GM18909 (cell line): Measurements from ENCODE around the gene KIAA0232.
"Not testable (repeated sequence)": the region's sequence is repeated elsewhere in the genome, so short reads cannot be mapped to it uniquely, and the experiment has no call there.

Experiments
- ATAC-seq: cut with Tn5 transposase; IDR thresholded peaks from one replicate; pipeline ENCODE4 v1.9.1; 2021; ENCODE audit warnings: mild to moderate bottlenecking; ENCODE audit not compliant: unreplicated experiment, poor library complexity

KIAA0232 gene

DNA sequence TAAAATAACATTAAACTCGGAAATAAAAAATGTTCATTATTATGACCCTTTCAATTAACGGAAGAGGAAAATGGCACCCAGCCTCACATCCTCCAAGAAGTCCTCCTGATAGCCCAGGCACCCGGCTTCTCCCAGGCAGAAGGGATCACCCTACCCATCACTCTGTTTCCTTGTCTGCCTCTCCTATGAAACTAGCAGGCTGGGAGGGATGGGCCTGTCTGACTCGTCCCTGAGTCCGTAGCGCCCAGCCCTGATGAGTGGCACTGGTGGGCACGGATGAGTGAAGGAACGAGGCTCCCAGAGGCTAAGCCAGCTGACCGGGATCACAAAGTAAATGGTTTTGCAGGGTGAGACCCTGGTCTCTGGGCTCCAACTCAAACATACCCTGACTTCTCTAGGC, 28.6 kb upstream of the KIAA0232 start:
- no peak for ATAC-seq

DNA sequence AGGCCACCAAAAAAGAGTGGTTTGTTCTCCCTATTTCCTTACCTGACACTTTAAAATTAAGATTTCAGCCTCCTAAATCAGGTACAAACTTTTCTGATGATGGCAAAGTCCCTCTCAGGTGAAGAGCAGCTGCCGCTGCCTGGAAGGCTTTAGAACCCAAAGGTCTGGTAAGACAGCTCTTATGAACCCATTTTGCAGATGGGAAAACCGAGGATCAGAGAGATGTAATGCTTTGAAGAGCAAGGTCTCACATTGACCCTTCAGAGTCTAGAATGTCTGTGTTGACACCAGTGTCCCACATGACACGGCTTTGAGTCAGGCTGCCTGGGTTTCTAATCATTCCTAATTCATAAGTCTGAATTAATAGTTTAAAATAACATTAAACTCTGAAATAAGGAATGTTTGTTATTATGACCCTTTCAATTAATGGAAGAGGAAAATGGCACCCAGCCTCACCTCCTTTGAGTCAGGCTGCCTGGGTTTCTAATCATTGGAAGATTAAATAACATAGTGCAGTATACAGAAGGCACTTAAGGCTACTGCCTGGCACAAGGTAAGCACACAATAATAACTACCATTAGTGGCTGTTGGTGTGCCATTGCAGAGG, 27.9 kb upstream of the KIAA0232 start:
- no peak for ATAC-seq

DNA sequence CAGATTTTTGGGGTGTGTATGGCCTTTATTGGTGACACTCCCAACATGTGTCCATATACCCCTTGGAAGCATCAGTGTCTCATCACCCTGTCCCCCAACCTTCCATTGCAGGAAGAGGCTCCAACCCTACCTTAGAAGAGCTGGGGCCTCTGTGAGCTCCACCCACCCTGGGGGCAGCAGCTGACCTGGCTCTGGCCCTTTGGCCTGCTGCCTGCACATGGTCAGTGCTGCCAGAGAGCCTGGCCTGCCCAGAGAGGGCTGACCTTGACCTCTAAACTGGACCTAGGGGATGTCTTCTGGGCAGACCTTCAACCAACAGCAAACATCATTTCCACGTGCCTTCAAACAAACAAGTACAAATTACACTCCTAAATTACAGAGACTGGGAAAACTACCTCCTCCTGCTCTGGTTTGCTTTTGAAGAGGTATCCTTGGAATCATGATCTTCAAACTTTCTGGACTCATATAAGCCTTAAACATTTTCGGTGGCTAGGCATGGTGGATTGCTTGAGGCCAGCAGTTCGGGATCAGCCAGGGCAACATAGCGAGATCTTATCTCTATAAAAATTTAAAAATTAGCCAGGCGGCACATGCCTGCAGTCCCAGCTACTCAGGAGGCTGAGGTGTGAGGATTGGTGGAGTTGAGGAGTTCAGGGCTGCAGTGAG, 27.3 kb upstream of the KIAA0232 start:
- ATAC-seq, result no peak

DNA sequence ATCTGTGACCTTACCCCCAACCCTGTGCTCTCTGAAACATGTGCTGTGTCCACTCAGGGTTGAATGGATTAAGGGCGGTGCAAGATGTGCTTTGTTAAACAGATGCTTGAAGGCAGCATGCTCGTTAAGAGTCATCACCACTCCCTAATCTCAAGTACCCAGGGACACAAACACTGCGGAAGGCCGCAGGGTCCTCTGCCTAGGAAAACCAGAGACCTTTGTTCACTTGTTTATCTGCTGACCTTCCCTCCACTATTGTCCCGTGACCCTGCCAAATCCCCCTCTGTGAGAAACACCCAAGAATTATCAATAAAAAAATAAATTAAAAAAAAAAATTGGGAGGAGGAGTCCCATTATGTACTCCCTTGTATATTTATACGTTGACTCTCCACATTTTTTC, 26.2 kb upstream of the KIAA0232 start:
- not testable (repeated sequence) for ATAC-seq

DNA sequence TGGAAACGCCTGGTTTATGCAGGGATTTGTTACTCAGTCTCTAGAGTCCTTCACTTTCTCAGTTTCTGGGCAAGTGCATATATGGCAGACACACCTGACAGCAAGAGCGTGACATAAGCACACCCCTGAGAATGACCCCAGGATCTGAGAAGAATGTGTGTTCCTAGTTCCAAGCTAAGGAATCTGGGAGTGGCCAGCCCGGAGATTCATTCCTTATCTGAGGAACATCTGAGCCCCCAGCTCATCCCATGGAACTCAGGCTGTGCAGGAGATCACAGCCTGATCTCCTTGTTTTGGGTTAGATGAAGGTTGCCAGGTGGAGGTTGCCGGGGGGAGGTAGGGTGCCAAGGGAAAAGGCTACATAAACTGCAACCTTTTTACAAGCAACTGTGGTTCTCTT, 23.8 kb upstream of the KIAA0232 start:
- no peak for ATAC-seq

DNA sequence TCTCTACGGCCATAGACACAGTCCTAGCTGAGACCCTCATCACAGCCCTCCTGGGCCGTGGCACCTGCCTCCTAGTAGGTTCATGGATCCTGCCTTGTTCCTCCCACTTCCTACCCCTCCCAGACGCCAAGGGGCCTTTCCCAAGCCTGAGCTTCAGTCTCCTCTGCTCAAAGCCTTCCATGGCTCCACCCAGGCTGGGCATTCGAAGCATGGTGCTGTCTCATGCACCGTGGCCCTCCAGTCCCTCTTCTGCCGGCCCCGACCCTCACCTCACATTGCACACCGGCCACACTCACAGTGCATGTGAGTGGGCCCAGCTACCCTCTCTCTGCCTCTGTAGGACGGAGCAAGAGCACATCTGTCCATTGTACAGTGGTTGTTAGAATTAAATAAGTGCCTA, 21.7 kb upstream of the KIAA0232 start:
- no peak for ATAC-seq

DNA sequence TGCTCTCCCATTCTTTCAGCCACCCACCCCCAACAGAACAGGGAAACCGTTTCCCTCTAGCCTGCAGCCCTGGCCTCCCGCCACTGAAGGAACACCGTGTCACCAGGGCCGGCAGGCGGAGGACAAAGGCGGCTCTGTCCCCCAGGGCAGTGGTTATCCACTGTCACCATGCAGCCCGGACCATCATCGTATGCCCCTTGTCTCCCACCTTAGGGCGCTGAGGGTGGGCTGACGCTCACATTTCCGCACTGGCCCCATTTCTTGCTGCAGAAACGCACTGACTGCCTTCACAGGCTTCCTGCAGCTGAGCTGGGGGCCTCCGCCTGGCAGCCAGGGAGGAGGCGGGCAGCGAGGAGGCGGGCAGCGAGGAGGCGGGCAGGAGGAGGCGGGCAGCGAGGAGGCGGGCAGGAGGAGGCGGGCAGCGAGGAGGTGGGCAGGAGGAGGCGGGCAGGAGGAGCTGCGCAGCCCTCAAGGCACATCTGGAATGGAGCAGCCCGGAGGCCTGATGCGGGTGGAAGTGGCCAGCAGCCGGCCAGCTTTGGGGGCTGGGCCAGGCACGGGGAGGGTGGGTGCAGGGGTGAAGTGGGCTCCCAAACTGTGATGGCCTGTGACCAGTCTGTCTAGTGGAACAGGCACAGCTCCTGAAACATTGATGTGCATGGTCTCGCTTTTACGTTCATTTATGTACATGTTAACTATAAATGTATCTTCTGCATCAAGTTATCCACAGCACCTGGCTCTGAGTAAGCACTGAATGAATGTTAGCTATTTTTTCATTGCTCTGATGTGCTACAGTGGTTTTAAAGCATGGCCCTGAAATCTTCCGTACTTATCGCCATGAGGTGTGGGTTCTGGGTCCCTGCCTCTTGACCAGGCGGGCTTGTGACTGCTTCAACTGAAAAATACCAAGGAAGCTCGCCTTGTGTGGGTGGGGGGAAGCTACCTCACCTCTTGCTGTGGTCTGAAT, 20.6 kb upstream of the KIAA0232 start:
- no peak for ATAC-seq

DNA sequence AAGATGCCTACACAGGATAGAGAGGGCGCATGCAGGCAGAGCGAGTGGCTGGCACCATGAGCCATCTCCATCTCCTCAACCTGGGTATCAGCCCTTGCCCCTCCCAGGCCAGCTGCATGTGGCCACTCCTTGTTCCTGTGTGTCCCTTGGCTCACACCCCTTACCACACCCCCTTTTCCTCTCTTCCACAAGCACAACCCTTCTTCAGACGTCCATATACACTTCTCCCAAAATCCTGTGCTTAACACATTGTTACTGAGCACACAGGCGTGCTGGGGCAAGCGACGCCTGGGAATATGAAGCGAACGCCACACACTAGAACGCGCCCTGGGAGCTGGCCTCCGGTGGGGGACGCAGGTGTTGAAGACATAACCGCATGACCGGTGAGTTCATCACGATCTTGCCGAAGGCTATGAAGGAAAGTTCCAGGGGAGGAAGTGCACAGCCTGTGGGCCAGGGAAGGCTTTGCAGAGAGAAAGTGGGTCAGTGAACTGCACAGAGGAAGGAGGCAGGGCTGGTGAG, 19.1 kb upstream of the KIAA0232 start:
- no peak for ATAC-seq

DNA sequence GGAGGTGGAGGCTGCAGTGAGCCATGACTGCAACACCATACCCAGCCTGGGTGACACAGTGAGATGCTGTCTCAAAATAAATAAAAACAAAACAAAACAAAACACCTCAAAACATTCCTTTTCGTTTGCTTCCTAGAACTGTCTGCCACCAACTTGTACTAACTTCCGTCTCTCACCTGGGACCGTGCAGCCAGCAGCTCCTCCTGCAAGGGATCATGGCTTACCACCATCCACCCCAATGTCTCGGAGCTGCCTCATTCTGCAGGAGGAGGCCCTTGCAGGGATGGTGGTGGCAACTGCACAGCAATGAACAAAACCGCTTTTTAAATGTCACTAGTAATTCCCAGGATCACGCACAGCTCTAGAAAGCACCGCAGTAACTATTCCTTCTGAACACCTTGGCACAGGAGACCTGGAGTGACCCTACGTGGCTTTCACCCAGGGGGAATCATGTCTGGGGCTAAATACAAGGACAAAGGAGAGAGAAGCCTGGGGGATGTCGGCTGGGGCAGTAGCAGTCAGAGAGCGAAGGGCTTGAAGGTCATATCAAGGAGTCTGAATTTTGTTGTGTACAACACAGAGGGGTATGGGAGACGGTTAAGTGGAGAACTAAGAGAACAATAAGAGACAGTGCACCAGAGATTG, 17.4 kb upstream of the KIAA0232 start:
- ATAC-seq, result no peak

DNA sequence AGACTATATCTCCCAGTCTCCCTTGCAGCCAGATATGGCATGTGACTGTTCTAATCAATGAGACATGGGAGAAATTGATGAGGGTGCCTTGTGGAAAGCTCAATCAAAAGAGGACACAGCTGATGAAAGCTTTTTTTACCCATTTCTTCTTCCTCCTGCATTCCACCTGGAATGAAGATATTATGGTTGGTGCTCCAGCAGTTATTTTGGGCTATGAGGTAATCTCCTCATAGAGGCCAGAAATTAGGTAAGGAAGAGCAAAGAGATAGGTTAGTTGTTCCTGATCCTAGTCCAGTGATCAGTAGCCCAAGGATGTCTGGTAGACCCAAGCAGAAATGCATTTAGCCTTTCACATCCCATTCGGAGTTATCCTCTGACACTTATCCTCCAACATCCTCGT, 16.8 kb upstream of the KIAA0232 start:
- no peak for ATAC-seq

DNA sequence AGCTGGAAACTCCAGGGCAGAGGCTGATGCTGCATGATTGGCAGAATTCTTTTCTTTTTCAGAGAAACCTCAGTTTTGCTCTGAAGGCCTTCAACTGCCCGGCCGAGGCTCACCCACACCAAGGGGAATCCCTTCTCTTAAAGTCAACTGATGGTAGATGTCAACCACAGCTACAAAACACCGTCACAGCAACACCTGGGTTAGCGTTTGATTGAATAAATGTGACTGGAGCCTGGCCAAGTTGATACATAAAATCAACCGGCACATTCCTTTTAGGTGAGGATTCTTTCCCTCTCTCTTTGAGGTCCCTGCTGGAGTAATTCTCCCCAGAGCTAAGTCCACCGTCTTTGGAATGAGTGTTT, 15.2 kb upstream of the KIAA0232 start:
- ATAC-seq, result no peak

DNA sequence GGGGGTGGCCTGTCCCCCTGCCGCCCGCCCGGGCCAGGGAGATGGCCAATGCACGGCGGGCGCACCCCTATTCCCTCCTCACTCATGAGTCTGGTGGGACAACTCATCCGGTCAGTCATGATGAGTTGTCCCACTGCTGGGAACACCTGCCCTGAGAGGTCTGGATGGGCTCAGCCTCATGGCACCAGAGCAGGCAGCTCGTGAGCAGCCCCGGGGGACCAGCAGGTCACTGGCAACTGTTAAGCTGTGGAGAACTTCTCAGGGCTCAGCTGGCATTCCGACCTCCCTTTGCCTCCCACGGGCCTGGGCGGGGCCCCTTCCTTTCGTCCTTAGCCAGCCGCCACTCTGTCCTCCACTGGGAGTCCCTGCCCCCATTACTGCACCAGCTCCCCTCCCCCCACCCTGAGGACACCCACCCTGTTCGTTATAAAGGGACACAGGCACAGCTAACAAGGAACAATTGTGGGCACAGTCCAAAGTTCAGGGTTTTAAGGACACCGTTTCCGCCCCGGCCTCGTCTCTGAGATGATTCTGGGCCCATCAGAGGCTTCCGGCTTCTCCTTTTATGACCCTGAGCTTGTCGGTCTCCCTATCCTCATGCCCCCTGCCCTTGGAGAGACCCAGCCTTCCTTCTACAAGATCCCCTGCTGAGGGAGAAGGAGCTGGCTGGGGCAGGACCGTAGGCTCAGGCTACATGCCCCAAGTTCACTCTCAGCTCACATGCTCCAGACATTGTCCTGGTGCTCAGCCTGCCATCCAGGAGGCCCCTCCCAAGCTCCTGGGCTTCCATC, 14.6 kb upstream of the KIAA0232 start:
- ATAC-seq, result no peak

DNA sequence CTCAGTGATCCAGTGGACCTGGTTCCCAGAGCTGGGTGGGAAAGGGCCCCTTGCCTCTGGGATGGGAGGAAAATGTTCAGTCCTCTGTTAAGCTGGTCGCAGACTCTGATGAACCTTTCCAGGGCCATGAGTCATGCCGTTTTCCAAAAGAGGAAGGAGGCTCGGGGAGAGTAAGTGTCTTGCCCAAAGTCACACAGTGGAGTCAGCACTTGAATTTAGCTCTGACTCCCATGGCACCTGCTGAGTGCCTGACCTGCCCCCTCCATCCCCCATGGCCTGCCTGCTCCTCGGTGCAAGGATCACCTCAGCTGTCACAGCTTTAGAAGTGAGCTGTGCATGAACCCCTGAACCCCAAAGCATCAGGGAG, 14.0 kb upstream of the KIAA0232 start:
- no peak for ATAC-seq

DNA sequence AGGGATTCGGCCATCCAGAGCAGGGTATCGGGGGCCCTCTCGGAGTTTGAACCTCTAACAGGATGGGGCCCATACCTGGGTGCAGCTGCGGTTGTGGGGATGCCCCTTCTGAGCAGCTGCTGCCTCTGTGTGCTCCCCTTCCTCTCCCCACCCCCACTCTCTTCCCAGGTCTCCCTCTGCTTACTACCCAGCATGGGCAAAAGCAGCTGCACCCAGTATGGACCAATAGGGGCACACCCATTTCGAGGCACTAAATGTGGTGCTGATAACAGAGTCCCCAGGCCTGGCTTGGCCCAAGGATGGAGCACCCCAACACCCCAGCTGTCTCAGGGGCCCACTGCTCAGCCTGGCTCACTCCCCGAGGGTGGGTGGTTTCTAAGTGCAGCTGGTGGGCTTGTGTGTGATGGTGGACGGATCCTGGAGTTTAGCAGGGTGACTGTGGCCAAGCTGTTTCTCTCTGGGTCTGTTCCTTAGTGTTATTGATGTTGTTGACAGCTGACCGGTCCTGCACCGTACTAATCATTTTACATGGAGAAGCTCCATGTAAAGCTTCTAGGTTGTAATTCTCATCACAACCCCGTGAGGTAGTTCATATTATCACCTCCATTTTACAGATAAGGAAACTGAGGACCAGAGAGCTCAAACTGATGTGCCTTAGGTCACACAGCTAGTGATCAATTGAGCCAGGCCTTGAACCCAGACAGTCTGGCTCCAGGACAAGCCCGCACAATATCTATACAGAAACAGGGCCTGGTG, 13.1 kb upstream of the KIAA0232 start:
- no peak for ATAC-seq

DNA sequence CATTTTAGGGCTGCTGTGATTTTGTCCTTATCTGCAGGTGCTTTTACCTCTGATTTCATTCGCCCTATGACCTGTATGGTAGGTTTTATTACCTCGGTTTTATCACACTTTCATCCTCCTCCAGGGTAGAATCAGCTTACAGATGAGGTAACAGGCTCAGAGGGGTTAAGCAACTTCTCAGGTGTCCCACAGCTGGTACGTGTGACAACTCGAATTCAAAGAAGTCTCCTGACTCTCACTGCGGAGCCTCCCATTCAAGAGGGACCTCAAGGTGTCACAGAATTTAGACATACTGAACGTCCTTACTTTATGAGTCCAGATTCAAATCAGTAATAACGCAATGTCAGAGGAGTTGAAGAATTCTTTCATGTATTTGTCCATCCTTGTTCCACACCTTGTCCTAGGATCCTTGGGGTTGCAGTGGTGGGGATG, 12.5 kb upstream of the KIAA0232 start:
- no peak for ATAC-seq

DNA sequence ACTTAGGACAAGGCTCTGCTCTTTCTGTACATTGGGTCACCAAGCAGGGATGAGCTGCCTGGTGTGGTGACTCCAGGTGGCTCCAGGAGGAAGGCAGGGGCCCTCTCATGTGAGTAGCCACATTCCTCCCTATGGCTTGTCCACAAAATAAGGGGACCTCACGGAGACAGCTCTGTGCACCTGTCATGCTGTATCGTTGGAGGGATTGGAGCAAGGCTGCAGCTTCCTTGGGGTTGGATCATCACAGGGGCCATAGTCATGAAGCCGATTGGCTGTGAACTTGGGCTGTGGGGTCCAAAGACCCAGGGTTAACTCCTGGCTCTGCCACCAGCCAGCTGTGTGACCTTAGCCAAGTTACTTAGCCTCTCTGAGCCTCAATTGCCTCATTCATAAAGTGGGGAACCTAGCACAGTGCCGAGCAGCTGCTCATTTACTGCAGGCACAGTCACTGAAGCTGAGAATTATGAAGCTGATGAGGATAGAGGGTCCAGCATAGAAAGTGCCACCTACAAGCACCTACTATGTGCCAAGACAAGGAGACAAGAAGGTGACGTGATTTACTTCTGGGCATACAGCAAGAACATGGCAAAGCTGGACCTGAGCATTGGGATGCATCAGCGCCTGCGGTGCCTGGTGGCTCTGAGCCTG, 11.8 kb upstream of the KIAA0232 start:
- ATAC-seq, result no peak

DNA sequence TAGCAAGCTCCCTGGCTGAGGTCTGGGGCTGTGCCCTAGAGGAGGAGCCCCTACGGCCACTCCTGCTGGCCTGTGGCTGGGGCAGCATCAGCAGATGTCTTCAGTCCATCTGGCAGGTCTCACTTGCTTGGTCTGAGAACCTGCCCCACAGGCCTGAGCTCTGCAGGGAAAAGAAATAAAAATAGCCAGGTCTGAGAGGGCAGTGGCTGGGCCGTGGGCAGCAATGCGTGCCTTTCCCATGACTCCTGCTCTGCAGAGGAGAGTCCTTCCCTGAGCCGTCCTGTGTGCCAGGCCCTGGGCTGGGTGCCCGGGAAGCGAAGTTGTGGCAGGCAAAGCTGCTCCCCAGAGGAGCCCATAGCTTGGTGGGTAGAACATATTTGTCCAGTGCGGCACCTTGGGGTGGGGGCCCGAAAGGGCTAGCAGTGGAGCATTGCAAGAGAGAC, 11.3 kb upstream of the KIAA0232 start:
- no peak for ATAC-seq

DNA sequence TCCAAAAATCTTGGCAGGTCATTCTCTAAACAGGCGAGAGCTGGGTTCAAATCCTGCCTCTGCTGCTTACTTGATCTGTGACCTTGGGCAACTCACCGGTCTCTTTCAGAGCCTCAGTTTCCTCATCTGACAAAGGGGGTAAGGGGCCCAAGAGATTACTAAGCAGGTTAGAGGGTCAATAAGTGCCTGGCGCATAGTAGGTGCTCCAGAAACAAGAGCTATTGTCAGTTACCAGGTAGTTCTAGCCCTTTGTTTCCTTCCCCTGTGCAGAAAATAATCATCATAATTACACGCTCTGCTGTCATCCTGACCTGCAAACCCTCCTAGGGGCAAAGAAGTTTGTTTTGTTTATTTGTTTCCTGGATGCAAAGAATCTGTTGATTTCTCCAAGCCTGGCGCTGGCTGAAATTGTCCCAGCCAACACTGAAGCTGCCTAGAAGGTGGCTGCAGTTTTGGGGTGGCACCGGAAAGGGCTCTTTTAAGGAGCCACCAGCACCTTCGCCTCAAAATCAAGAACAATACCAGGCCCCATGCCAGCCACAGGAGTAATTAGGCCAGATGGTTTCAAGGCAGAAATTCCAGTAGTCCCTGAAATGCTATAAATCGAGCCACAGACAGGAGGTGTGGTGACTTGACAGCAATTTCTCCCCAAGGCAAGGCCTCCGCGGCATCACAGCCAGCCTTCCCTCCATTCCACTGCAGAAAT, 10.2 kb upstream of the KIAA0232 start:
- ATAC-seq, result no peak
